ENCODE measurements around the gene KCNAB2. TPM values are rescaled to one million over a fixed set of nuclear protein-coding genes. Genes with fewer than 3 reads are reported as not detected.

KCNAB2 gene
- total and polyA plus RNA-seq, 2 experiments from 2014 or later, result 3.1 to 3.5 TPM

DNA sequence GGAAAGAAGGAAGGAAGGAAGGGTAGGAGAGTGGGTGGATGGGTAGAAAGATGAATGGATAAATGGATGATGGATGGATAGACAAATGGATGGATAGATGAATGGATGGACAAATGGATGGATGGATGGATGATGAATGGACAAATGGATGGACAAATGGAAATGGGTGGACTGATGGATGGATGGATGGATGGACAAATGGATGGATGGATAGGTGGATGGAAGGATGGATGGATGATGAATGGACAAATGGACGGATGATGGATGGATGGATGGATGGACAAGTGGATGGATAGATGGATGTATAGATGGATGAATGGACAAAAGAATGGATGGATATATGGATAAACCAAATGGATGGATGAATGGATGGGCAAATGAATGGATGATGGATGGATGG is 103.9 kb downstream of the KCNAB2 start:
- peaks cover 17% of the 10 kb centered on the region for H3K27me3 ChIP-seq
- H3K9me3 ChIP-seq (ENCODE audit: low read depth), result no peaks in the 10 kb centered on the region
- no peak for TF ChIP-seq CTCF (IDR thresholded peaks at IDR 0.05; ENCODE audit: poor library complexity)
- no peaks in the 10 kb centered on the region for H3K36me3 ChIP-seq (replicated peaks; ENCODE audit: insufficient read depth, low read depth)
- H4K20me1 ChIP-seq (ENCODE audit: insufficient read depth, poor library complexity, severe bottlenecking), result no peaks in the 10 kb centered on the region
- WGBS (ENCODE audit: low lambda C conversion rate, missing lambda C conversion rate), result 90% methylated on average over 1 of the region's 1 CpG
- no peak overlapping the region for H3K27ac ChIP-seq
- no peak for DNase-seq (ENCODE audit: low spot score)
- H3K4me2 ChIP-seq, result no peak overlapping the region
- no peaks in the 10 kb centered on the region for H3K79me2 ChIP-seq
- H3K4me3 ChIP-seq, result no peak overlapping the region
- peaks cover 3% of the 10 kb centered on the region for H3K4me1 ChIP-seq (ENCODE audit: insufficient read depth)
- no peaks in the 10 kb centered on the region for H3K9me2 ChIP-seq (replicated peaks; ENCODE audit: insufficient read depth)
- no peak overlapping the region for H2AFZ ChIP-seq

- Histone ChIP-seq H3K4me3 (no peak overlapping the region), H3K4me2 (no peak overlapping the region), H3K27me3 (peaks cover 17% of the 10 kb centered on the region), H3K4me1 (ENCODE audit: insufficient read depth) (peaks cover 3% of the 10 kb centered on the region), H3K36me3 (replicated peaks; ENCODE audit: insufficient read depth, low read depth) (no peaks in the 10 kb centered on the region), H2AFZ (no peak overlapping the region), H3K9me2 (replicated peaks; ENCODE audit: insufficient read depth) (no peaks in the 10 kb centered on the region), H3K27ac (no peak overlapping the region), H4K20me1 (ENCODE audit: insufficient read depth, poor library complexity, severe bottlenecking) (no peaks in the 10 kb centered on the region), H3K79me2 (no peaks in the 10 kb centered on the region), H3K9me3 (ENCODE audit: low read depth) (no peaks in the 10 kb centered on the region)
- WGBS (ENCODE audit: low lambda C conversion rate, missing lambda C conversion rate), result 92% methylated on average over 11 of the region's 11 CpGs
- TF ChIP-seq EZH2phosphoT487 (IDR thresholded peaks at IDR 0.05; ENCODE audit: low read depth, severe bottlenecking, unreplicated experiment) (no peak), CTCF (IDR thresholded peaks at IDR 0.05; ENCODE audit: poor library complexity) (no peak), EZH2 (IDR thresholded peaks at IDR 0.05; ENCODE audit: borderline replicate concordance) (no peak)
- no peak for DNase-seq (ENCODE audit: low spot score)
These were observed 104.6 kb downstream of the KCNAB2 start for GRCh38 chr1:6150006-6150938.

Other genes starting within 250 kb of the KCNAB2 start
- gene NPHP4, start 53.5 kb upstream of the KCNAB2 start, total RNA-seq, result 5.4 and 6.0 TPM in 2 replicates
- 5.6 and 6.7 TPM in 2 replicates for gene NPHP4, start 53.5 kb upstream of the KCNAB2 start, polyA plus RNA-seq
- 0.08 and 0.13 TPM in 2 replicates for gene CHD5, start 134.4 kb downstream of the KCNAB2 start, total RNA-seq
- 0.18 TPM in 1 of 2 replicates, not detected in the other for gene CHD5, start 134.4 kb downstream of the KCNAB2 start, polyA plus RNA-seq
- gene RPL22, start 153.7 kb downstream of the KCNAB2 start, total RNA-seq, result 168 and 188 TPM in 2 replicates
- 103 and 115 TPM in 2 replicates for gene RPL22, start 153.7 kb downstream of the KCNAB2 start, polyA plus RNA-seq
- gene RNF207, start 160.2 kb downstream of the KCNAB2 start, total RNA-seq, result 14.7 and 29.3 TPM in 2 replicates
- gene RNF207, start 160.2 kb downstream of the KCNAB2 start, polyA plus RNA-seq, result 28.3 and 30.9 TPM in 2 replicates
- gene ICMT, start 190.1 kb downstream of the KCNAB2 start, total RNA-seq, result 60.1 and 62.4 TPM in 2 replicates
- gene ICMT, start 190.1 kb downstream of the KCNAB2 start, polyA plus RNA-seq, result 32.2 and 40.3 TPM in 2 replicates
- not detected in 2 replicates for gene HES3, start 198.3 kb downstream of the KCNAB2 start, total RNA-seq
- gene HES3, start 198.3 kb downstream of the KCNAB2 start, polyA plus RNA-seq, result not detected in 2 replicates
- 6.9 and 9.1 TPM in 2 replicates for gene GPR153, start 215.2 kb downstream of the KCNAB2 start, total RNA-seq
- gene GPR153, start 215.2 kb downstream of the KCNAB2 start, polyA plus RNA-seq, result 7.1 and 13.5 TPM in 2 replicates

Data from hepatocyte (in vitro differentiated cells).